ENCODE data around the gene CCDC88C. TPM values are rescaled to one million over a fixed set of nuclear protein-coding genes. Genes with fewer than 3 reads are reported as not detected.

CCDC88C gene
- total RNA-seq, 6 experiments from 2014 or later = 0.09 to 0.61 (median 0.19) TPM; not detected in 3

DNA sequence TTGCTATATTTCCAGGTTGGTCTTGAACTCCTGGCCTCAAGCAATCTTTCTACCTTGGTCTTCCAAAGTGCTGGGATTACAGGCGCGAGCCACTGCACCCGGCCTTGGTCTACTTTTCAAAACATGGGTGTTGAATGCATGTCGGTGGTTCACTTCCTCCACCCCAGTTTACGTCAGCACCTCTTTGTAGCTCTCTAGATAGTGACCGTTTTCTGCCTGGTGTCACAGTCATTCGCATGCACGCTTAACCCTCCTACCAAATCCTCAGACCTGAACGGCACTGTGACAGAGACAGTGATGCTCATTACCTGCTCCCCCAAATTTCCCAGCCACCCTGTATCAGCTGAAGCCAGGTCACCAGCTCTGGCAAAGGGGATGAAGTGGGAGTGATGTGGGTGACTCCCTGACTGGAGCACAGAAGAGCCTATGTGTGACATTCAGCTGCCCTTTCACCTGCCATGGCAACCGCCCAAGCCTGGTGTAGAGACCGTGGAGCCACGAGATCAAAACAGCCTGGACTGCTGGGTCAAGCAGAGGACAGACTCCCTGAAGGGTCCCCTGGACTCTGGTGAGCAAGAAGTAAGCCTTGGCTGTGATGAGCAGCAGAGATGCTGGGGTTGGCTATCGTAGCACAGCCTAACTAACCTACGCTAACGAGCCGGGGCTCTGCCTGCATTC is 106.9 kb downstream of the CCDC88C start:
- no peaks in the 10 kb centered on the region for H3K4me1 Mint-ChIP-seq (ENCODE audit: low read depth)
- no peak overlapping the region for H3K4me3 Mint-ChIP-seq
- H3K36me3 Mint-ChIP-seq (ENCODE audit: low read depth) = no peaks in the 10 kb centered on the region
- peaks cover 40% of the 10 kb centered on the region for H3K27me3 Mint-ChIP-seq (ENCODE audit: insufficient read depth)
- no peaks in the 10 kb centered on the region for H3K9me3 Mint-ChIP-seq
- TF ChIP-seq, protein P1, sequence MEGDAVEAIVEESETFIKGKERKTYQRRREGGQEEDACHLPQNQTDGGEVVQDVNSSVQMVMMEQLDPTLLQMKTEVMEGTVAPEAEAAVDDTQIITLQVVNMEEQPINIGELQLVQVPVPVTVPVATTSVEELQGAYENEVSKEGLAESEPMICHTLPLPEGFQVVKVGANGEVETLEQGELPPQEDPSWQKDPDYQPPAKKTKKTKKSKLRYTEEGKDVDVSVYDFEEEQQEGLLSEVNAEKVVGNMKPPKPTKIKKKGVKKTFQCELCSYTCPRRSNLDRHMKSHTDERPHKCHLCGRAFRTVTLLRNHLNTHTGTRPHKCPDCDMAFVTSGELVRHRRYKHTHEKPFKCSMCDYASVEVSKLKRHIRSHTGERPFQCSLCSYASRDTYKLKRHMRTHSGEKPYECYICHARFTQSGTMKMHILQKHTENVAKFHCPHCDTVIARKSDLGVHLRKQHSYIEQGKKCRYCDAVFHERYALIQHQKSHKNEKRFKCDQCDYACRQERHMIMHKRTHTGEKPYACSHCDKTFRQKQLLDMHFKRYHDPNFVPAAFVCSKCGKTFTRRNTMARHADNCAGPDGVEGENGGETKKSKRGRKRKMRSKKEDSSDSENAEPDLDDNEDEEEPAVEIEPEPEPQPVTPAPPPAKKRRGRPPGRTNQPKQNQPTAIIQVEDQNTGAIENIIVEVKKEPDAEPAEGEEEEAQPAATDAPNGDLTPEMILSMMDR (IDR thresholded peaks at IDR 0.05) = no peak
- no peak overlapping the region for H3K27ac Mint-ChIP-seq
- no peak for DNase-seq

- Mint-ChIP-seq H3K36me3 (ENCODE audit: low read depth) (no peaks in the 10 kb centered on the region), H3K4me3 (no peak overlapping the region), H3K9me3 (no peaks in the 10 kb centered on the region), H3K4me1 (ENCODE audit: low read depth) (no peaks in the 10 kb centered on the region), H3K27ac (no peak overlapping the region), H3K27me3 (ENCODE audit: insufficient read depth) (peaks cover 45% of the 10 kb centered on the region)
- no peak for DNase-seq
- TF ChIP-seq, protein P1 (IDR thresholded peaks at IDR 0.05) = no peak
Measured at GRCh38 chr14:91309756-91310280, 107.8 kb downstream of the CCDC88C start.

- peaks cover 48% of the 10 kb centered on the region for H3K27me3 Mint-ChIP-seq (ENCODE audit: insufficient read depth)
- H3K9me3 Mint-ChIP-seq = no peaks in the 10 kb centered on the region
- H3K4me3 Mint-ChIP-seq = no peak overlapping the region
- no peak for DNase-seq
- no peak overlapping the region for H3K27ac Mint-ChIP-seq
- TF ChIP-seq, protein P1 (IDR thresholded peaks at IDR 0.05) = no peak
- no peaks in the 10 kb centered on the region for H3K36me3 Mint-ChIP-seq (ENCODE audit: low read depth)
- no peaks in the 10 kb centered on the region for H3K4me1 Mint-ChIP-seq (ENCODE audit: low read depth)
Measured at GRCh38 chr14:91308337-91308736, 109.3 kb downstream of the CCDC88C start.

DNA sequence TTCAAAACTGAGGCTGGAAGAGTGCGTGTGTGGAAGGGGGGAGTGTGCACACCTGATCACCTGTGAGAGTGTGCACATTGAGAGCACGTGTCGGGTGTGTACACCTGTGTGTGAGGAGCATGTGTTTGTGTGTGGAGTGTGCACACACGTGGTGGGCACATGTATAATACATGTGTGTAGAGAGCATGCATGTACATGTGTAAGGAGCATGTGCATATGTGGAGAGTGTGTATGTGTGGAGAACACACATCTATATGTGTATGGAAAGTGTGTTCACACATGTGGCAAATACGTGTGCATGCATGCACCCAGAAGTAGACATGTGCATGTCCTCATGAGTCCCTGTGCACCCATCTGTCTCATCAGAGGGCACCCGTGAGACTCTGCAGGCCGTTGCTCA is 110.0 kb downstream of the CCDC88C start:
- TF ChIP-seq, protein P1 (IDR thresholded peaks at IDR 0.05) = no peak
- no peak for DNase-seq
- Mint-ChIP-seq H3K27me3 (ENCODE audit: insufficient read depth) (peaks cover 44% of the 10 kb centered on the region), H3K9me3 (no peaks in the 10 kb centered on the region), H3K36me3 (ENCODE audit: low read depth) (no peaks in the 10 kb centered on the region), H3K4me1 (ENCODE audit: low read depth) (no peaks in the 10 kb centered on the region), H3K4me3 (no peak overlapping the region), H3K27ac (no peak overlapping the region)

- Mint-ChIP-seq H3K36me3 (ENCODE audit: low read depth) (no peaks in the 10 kb centered on the region), H3K4me3 (no peak overlapping the region), H3K9me3 (no peaks in the 10 kb centered on the region), H3K27me3 (ENCODE audit: insufficient read depth) (peaks cover 45% of the 10 kb centered on the region), H3K27ac (no peak overlapping the region), H3K4me1 (ENCODE audit: low read depth) (no peaks in the 10 kb centered on the region)
- TF ChIP-seq, protein P1 (IDR thresholded peaks at IDR 0.05) = no peak
- no peak for DNase-seq
Measured at GRCh38 chr14:91307046-91307445, 110.6 kb downstream of the CCDC88C start.

Measured in HFFc6 (cell line).